ENCODE measurements around the gene PTCD1. TPM values are rescaled to one million over a fixed set of nuclear protein-coding genes. Genes with fewer than 3 reads are reported as not detected.
A peak's percentile ranks its signal among the peaks of the same experiment; 100 is the strongest.

The PTCD1 gene
- total and polyA plus RNA-seq, 9 of the 15 experiments (the other 6 are each of a cell fraction or from before 2014, with no cell fraction given): 0.46 to 17.1 (median 6.2) TPM

DNA sequence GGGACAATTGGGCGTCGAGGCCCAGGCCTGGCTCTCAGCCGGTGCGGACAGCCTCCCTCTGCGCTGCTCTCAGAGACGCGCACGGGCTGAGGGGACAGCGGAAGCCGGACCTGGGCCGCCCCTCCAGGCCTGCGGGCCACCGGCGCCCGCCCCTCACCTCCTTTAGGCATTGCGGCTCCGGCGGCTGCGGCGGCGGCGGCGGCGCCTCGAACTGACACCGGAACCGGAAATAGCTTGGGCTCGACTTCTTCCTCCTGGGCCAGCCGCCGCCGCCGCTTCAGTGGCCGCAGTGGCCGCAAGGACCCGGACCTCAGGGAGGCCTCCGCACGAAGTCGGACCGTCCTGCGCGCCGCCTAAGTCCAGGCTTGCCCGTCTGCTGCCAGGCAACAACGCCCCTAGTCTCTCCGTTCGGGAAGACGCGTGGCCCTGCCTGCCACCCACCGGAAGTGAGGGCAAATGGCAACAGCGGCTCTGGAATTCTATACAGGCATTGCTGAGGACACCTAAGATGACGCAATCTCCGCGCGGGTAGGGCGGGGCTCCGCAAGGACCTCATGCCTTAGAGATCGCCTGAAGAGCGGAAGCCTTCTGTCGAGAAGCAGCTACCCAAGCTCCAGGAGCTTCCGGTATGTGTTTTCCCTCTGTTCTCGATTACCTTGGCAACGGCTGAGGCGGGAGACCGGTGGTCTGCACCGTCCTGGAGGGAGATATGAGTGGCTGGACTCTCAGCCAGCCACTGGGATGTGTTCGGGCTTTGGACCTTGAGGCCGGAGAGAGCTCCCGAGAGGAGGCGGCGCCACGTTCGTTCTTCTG lies 30.0 kb downstream of the PTCD1 start, which contains the start of the genes BUD31 and PDAP1 (continued):
- TF ChIP-seq, protein P1, sequence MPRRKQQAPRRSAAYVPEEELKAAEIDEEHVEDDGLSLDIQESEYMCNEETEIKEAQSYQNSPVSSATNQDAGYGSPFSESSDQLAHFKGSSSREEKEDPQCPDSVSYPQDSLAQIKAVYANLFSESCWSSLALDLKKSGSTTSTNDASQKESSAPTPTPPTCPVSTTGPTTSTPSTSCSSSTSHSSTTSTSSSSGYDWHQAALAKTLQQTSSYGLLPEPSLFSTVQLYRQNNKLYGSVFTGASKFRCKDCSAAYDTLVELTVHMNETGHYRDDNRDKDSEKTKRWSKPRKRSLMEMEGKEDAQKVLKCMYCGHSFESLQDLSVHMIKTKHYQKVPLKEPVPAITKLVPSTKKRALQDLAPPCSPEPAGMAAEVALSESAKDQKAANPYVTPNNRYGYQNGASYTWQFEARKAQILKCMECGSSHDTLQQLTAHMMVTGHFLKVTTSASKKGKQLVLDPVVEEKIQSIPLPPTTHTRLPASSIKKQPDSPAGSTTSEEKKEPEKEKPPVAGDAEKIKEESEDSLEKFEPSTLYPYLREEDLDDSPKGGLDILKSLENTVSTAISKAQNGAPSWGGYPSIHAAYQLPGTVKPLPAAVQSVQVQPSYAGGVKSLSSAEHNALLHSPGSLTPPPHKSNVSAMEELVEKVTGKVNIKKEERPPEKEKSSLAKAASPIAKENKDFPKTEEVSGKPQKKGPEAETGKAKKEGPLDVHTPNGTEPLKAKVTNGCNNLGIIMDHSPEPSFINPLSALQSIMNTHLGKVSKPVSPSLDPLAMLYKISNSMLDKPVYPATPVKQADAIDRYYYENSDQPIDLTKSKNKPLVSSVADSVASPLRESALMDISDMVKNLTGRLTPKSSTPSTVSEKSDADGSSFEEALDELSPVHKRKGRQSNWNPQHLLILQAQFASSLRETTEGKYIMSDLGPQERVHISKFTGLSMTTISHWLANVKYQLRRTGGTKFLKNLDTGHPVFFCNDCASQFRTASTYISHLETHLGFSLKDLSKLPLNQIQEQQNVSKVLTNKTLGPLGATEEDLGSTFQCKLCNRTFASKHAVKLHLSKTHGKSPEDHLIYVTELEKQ (CRISPR knock-in tag; IDR thresholded peaks at IDR 0.05): no peak
- no peak for TF ChIP-seq KLF16 (IDR thresholded peaks at IDR 0.05)
- TF ChIP-seq, protein P2, sequence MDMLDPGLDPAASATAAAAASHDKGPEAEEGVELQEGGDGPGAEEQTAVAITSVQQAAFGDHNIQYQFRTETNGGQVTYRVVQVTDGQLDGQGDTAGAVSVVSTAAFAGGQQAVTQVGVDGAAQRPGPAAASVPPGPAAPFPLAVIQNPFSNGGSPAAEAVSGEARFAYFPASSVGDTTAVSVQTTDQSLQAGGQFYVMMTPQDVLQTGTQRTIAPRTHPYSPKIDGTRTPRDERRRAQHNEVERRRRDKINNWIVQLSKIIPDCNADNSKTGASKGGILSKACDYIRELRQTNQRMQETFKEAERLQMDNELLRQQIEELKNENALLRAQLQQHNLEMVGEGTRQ (CRISPR knock-in tag; IDR thresholded peaks at IDR 0.05): no peak
- peak; percentile 57; the same call in 1 of the 2 replicates for TF ChIP-seq NCOR1 (IDR thresholded peaks at IDR 0.05)
- TF ChIP-seq ZNF764 (CRISPR knock-in tag; IDR thresholded peaks at IDR 0.05; ENCODE audit: low read depth): no peak
- peak in 1 of 2 experiments; percentile 99 for TF ChIP-seq NCOA2 (IDR thresholded peaks at IDR 0.05; ENCODE audit: partially characterized antibody in 2 of 2)
- TF ChIP-seq, protein P3, sequence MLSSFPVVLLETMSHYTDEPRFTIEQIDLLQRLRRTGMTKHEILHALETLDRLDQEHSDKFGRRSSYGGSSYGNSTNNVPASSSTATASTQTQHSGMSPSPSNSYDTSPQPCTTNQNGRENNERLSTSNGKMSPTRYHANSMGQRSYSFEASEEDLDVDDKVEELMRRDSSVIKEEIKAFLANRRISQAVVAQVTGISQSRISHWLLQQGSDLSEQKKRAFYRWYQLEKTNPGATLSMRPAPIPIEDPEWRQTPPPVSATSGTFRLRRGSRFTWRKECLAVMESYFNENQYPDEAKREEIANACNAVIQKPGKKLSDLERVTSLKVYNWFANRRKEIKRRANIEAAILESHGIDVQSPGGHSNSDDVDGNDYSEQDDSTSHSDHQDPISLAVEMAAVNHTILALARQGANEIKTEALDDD (IDR thresholded peaks at IDR 0.05): no peak
- TF ChIP-seq, protein P4, sequence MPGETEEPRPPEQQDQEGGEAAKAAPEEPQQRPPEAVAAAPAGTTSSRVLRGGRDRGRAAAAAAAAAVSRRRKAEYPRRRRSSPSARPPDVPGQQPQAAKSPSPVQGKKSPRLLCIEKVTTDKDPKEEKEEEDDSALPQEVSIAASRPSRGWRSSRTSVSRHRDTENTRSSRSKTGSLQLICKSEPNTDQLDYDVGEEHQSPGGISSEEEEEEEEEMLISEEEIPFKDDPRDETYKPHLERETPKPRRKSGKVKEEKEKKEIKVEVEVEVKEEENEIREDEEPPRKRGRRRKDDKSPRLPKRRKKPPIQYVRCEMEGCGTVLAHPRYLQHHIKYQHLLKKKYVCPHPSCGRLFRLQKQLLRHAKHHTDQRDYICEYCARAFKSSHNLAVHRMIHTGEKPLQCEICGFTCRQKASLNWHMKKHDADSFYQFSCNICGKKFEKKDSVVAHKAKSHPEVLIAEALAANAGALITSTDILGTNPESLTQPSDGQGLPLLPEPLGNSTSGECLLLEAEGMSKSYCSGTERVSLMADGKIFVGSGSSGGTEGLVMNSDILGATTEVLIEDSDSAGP (CRISPR knock-in tag; IDR thresholded peaks at IDR 0.05): peak; percentile 23; the same call in 1 of the 2 replicates
- TF ChIP-seq, protein P5, sequence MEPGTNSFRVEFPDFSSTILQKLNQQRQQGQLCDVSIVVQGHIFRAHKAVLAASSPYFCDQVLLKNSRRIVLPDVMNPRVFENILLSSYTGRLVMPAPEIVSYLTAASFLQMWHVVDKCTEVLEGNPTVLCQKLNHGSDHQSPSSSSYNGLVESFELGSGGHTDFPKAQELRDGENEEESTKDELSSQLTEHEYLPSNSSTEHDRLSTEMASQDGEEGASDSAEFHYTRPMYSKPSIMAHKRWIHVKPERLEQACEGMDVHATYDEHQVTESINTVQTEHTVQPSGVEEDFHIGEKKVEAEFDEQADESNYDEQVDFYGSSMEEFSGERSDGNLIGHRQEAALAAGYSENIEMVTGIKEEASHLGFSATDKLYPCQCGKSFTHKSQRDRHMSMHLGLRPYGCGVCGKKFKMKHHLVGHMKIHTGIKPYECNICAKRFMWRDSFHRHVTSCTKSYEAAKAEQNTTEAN (CRISPR knock-in tag; IDR thresholded peaks at IDR 0.05): no peak
- peak in 1 of 2 experiments; percentile 17; a peak in 1 of 4 replicates for TF ChIP-seq ARNT (IDR thresholded peaks at IDR 0.05)
- TF ChIP-seq SMAD4 (CRISPR knock-in tag; conservative IDR thresholded peaks at IDR 0.05): peak; percentile 87
- TF ChIP-seq FOXJ3 (CRISPR knock-in tag; IDR thresholded peaks at IDR 0.05): no peak
- no peak for TF ChIP-seq PHF21A (IDR thresholded peaks at IDR 0.05; ENCODE audit: borderline replicate concordance, low read depth)
- no peak for TF ChIP-seq ZNF324 (CRISPR knock-in tag; IDR thresholded peaks at IDR 0.05)
- TF ChIP-seq CBX8 (IDR thresholded peaks at IDR 0.05; ENCODE audit: borderline replicate concordance, extremely low read depth, low read depth, low read length, poor library complexity, severe bottlenecking): no peak
